IMR-90 (cell line): Measurements from ENCODE around the gene DNAI2. TPM values are rescaled to one million over a fixed set of nuclear protein-coding genes. Genes with fewer than 3 reads are reported as not detected.

ENCODE experiments used
- ATAC-seq: fragments of 200-7000 bp; cut with Tn5 transposase; 2 replicates; pipeline ENCODE4 v1.9.1; 2020; ENCODE audit warnings: low read depth, mild to moderate bottlenecking, moderate library complexity
- BruUV-seq: library from RNA; stranded (reverse); fragments of 400-500 nt; replicated peaks from 2 replicates; lab custom pipeline; 2021; lab: Mats Ljungman, UMichigan
- CTCF ChIA-PET: fragments of 300-600 bp; formaldehyde crosslinking; extraction: SDS; loops from one replicate; lab custom pipeline; 2021; ENCODE audit warnings: antibody characterized with exemption; lab: Yijun Ruan, JAX
- POLR2A ChIA-PET: fragments of 300-600 bp; sonication (Branson Sonifier 250); formaldehyde crosslinking; loops from one replicate; lab custom pipeline; 2022; ENCODE audit warnings: antibody characterized with exemption; ENCODE audit not compliant: unreplicated experiment; lab: Charles Lee
- DNase-seq: peaks from one replicate; pipeline ENCODE4 v3.0.0; 2013
- H2AFZ ChIP-seq: replicated peaks from 2 replicates; pipeline ENCODE3; 2013; ENCODE audit warnings: low read length, mild to moderate bottlenecking; ENCODE audit not compliant: poor library complexity
- H2AK5ac ChIP-seq: 2 replicates; pipeline ENCODE4 v1.6.1; 2013; ENCODE audit warnings: low read depth, low read length, inconsistent platforms
- H2AK9ac ChIP-seq: replicated peaks from 2 replicates; pipeline ENCODE3; 2013; ENCODE audit warnings: mild to moderate bottlenecking, low read depth, low read length, moderate library complexity; ENCODE audit not compliant: poor library complexity
- H2BK120ac ChIP-seq: 2 replicates; pipeline ENCODE4 v1.6.1; 2013; ENCODE audit warnings: low read depth, low read length, inconsistent platforms
- H2BK15ac ChIP-seq: 3 replicates; pipeline ENCODE4 v1.6.1; 2013; ENCODE audit warnings: low read depth, low read length, inconsistent platforms
- H2BK20ac ChIP-seq: 2 replicates; pipeline ENCODE4 v1.6.1; 2013; ENCODE audit warnings: low read depth, mild to moderate bottlenecking, inconsistent platforms, low read length, moderate library complexity
- H2BK5ac ChIP-seq: 2 replicates; pipeline ENCODE4 v1.6.1; 2013; ENCODE audit warnings: mild to moderate bottlenecking, low read depth, low read length, inconsistent platforms; ENCODE audit not compliant: poor library complexity, severe bottlenecking
- H3K14ac ChIP-seq: replicated peaks from 2 replicates; pipeline ENCODE4 v1.6.1; 2013; ENCODE audit warnings: low read depth, low read length, inconsistent platforms
- H3K18ac ChIP-seq: 2 replicates; pipeline ENCODE4 v1.6.1; 2013; ENCODE audit warnings: low read depth, low read length, control low read depth
- H3K23ac ChIP-seq: 2 replicates; pipeline ENCODE4 v1.6.1; 2013; ENCODE audit warnings: low read depth, low read length, inconsistent platforms
- H3K27ac ChIP-seq: 2 replicates; pipeline ENCODE4 v1.5.1; 2013; ENCODE audit warnings: mild to moderate bottlenecking, control low read depth, low read length; ENCODE audit not compliant: insufficient read depth
- H3K27me3 ChIP-seq: 2 replicates; pipeline ENCODE4 v1.6.1; 2013; ENCODE audit warnings: low read length; ENCODE audit not compliant: control insufficient read depth, insufficient read depth
- H3K36me3 ChIP-seq: 2 replicates; pipeline ENCODE4 v1.6.1; 2013; ENCODE audit warnings: low read length, mixed read lengths; ENCODE audit not compliant: control insufficient read depth, insufficient read depth
- H3K4ac ChIP-seq: 2 replicates; pipeline ENCODE4 v1.6.1; 2013; ENCODE audit warnings: low read depth, low read length, inconsistent platforms
- H3K4me1 ChIP-seq: 2 replicates; pipeline ENCODE4 v1.6.1; 2013; ENCODE audit warnings: low read length, mixed read lengths; ENCODE audit not compliant: control insufficient read depth, insufficient read depth
- H3K4me2 ChIP-seq: 2 replicates; pipeline ENCODE4 v1.6.1; 2013; ENCODE audit warnings: low read depth, mild to moderate bottlenecking, control low read depth, low read length, moderate library complexity
- H3K4me3 ChIP-seq: 2 replicates; pipeline ENCODE4 v1.5.1; 2013; ENCODE audit warnings: low read depth, mild to moderate bottlenecking, control low read depth, low read length, moderate library complexity; ENCODE audit not compliant: insufficient read depth
- H3K56ac ChIP-seq: 2 replicates; pipeline ENCODE4 v1.6.1; 2013; ENCODE audit warnings: low read length, inconsistent platforms; ENCODE audit not compliant: insufficient read depth; ENCODE audit errors: extremely low read depth
- H3K79me1 ChIP-seq, 2 experiments: 2 replicates each; pipeline ENCODE4 v1.6.1; 2013; ENCODE audit warnings: low read length in 2 of 2, inconsistent platforms in 1 of 2, low read depth in 1 of 2
- H3K9ac ChIP-seq: 2 replicates; pipeline ENCODE4 v1.6.1; 2013; ENCODE audit warnings: low read depth, low read length, control low read depth
- H3K9me1 ChIP-seq: 2 replicates; pipeline ENCODE4 v1.6.1; 2013; ENCODE audit warnings: low read length, inconsistent platforms; ENCODE audit not compliant: insufficient read depth
- H3K9me3 ChIP-seq: 2 replicates; pipeline ENCODE4 v1.6.1; 2013; ENCODE audit warnings: low read length; ENCODE audit not compliant: control insufficient read depth, insufficient read depth
- H4K20me1 ChIP-seq: 2 replicates; pipeline ENCODE4 v1.6.1; 2013; ENCODE audit warnings: low read length, inconsistent platforms; ENCODE audit not compliant: insufficient read depth
- H4K5ac ChIP-seq: 2 replicates; pipeline ENCODE4 v1.6.1; 2013; ENCODE audit warnings: mild to moderate bottlenecking, low read depth, low read length, control low read depth
- H4K8ac ChIP-seq, 2 experiments: 2 replicates each; pipeline ENCODE4 v1.6.1; 2013; ENCODE audit warnings: low read depth in 2 of 2, low read length in 2 of 2, control low read depth in 1 of 2, inconsistent platforms in 1 of 2
- H4K91ac ChIP-seq: 2 replicates; pipeline ENCODE4 v1.6.1; 2013; ENCODE audit warnings: low read depth, low read length, inconsistent platforms; ENCODE audit not compliant: insufficient read depth
- BHLHE40 ChIP-seq: fragments of 150-350 bp; IDR thresholded peaks from 2 replicates; pipeline ENCODE4 v1.6.1; 2016; ENCODE audit warnings: mild to moderate bottlenecking, low read depth, low read length
- CEBPB ChIP-seq: IDR thresholded peaks from 2 replicates; pipeline ENCODE4 v1.6.1; 2012; ENCODE audit warnings: low read depth, low read length, improper control_type of control experiment
- CHD1 ChIP-seq: IDR thresholded peaks from 2 replicates; pipeline ENCODE4 v1.6.1; 2012; ENCODE audit warnings: low read depth, low read length, improper control_type of control experiment
- FOS ChIP-seq: fragments of 150-350 bp; IDR thresholded peaks from 2 replicates; pipeline ENCODE4 v1.6.1; 2016; ENCODE audit warnings: low read depth, low read length
- MAFK ChIP-seq: IDR thresholded peaks from 2 replicates; pipeline ENCODE4 v1.6.1; 2012; ENCODE audit warnings: low read depth, low read length, improper control_type of control experiment
- MAZ ChIP-seq: IDR thresholded peaks from 2 replicates; pipeline ENCODE4 v1.6.1; 2012; ENCODE audit warnings: low read depth, mild to moderate bottlenecking, low read length, improper control_type of control experiment, moderate library complexity, borderline replicate concordance
- MXI1 ChIP-seq: IDR thresholded peaks from 2 replicates; pipeline ENCODE4 v1.6.1; 2012; ENCODE audit warnings: low read depth, mild to moderate bottlenecking, low read length, moderate library complexity, borderline replicate concordance
- NFE2L2 ChIP-seq: fragments of 150-350 bp; IDR thresholded peaks from 2 replicates; pipeline ENCODE4 v1.6.1; 2016; ENCODE audit warnings: low read depth, mild to moderate bottlenecking, low read length
- POLR2A ChIP-seq: IDR thresholded peaks from 2 replicates; pipeline ENCODE4 v1.6.1; 2012; ENCODE audit warnings: mild to moderate bottlenecking, low read depth, low read length
- RAD21 ChIP-seq: IDR thresholded peaks from 2 replicates; pipeline ENCODE4 v1.6.1; 2012; ENCODE audit warnings: low read length, improper control_type of control experiment
- RCOR1 ChIP-seq: IDR thresholded peaks from 2 replicates; pipeline ENCODE4 v1.6.1; 2012; ENCODE audit warnings: mild to moderate bottlenecking, low read length, improper control_type of control experiment; ENCODE audit not compliant: insufficient replicate concordance
- RFX5 ChIP-seq: IDR thresholded peaks from 2 replicates; pipeline ENCODE4 v1.8.0; 2012; ENCODE audit warnings: low read depth, mild to moderate bottlenecking, low read length, moderate library complexity
- SMC3 ChIP-seq: fragments of 150-350 bp; IDR thresholded peaks from 2 replicates; pipeline ENCODE4 v1.6.1; 2016; ENCODE audit warnings: low read depth, mild to moderate bottlenecking, antibody characterized with exemption, low read length, moderate library complexity
- WGBS, 2 experiments: methylation state at CpG; one replicate each; pipeline versions ENCODE4 v1.1.5 to v1.1.7; 2013; ENCODE audit warnings: missing lambda C conversion rate in 2 of 2; ENCODE audit not compliant: insufficient read length in 1 of 2; ENCODE audit errors: extremely low coverage in 2 of 2; 5-methylcytosine and 5-hydroxymethylcytosine counted together
- dilution Hi-C: fragments of 300-500 bp; cut with HindIII; formaldehyde crosslinking; loops from one replicate; pipeline ENCODE4 v1.14.3; 2018; ENCODE audit warnings: low sequenced_read_pairs; ENCODE audit not compliant: unreplicated experiment
- in situ Hi-C: fragments of 300-500 bp; cut with MboI; formaldehyde crosslinking; loops from 3 replicates; pipeline ENCODE4 v1.14.3; 2019; ENCODE audit warnings: low sequenced_read_pairs, inconsistent platforms, mixed read lengths
- intact Hi-C: fragments of 100-400 bp; cut with micrococcal nuclease; formaldehyde crosslinking; loops from 2 replicates; pipeline ENCODE4 v1.10.0; 2022
- polyA plus RNA-seq, 3 experiments: library from polyadenylated mRNA; depleted of rRNA; stranded (reverse); fragments of >200 nt; gene quantifications; 2 replicates each; pipeline ENCODE4 v1.2.3, GENCODE V29; 2012; ENCODE audit warnings: low replicate concordance in 1 of 3
- total RNA-seq: library from RNA; depleted of rRNA; stranded (reverse); fragments of >200 nt; gene quantifications from 2 replicates; pipeline ENCODE4 v1.2.3, GENCODE V29; 2012
- TF ChIP-seq, protein P1 (sequence below): conservative IDR thresholded peaks from 2 replicates; pipeline ENCODE4 v1.5.1; 2012; ENCODE audit warnings: mild to moderate bottlenecking, low read depth, low read length, improper control_type of control experiment
- TF ChIP-seq, protein P2 (sequence below): fragments of 150-350 bp; IDR thresholded peaks from 2 replicates; pipeline ENCODE4 v1.6.1; 2016; ENCODE audit warnings: low read depth, mild to moderate bottlenecking, low read length, moderate library complexity, borderline replicate concordance
- TF ChIP-seq, protein P3 (sequence below): fragments of 150-350 bp; IDR thresholded peaks from 2 replicates; pipeline ENCODE4 v1.6.1; 2017; ENCODE audit warnings: mild to moderate bottlenecking, antibody characterized with exemption, low read length, low read depth

The DNAI2 gene
- total and polyA plus RNA-seq, 2 of the 4 experiments (the other 2 are of a cell fraction): not detected

DNA sequence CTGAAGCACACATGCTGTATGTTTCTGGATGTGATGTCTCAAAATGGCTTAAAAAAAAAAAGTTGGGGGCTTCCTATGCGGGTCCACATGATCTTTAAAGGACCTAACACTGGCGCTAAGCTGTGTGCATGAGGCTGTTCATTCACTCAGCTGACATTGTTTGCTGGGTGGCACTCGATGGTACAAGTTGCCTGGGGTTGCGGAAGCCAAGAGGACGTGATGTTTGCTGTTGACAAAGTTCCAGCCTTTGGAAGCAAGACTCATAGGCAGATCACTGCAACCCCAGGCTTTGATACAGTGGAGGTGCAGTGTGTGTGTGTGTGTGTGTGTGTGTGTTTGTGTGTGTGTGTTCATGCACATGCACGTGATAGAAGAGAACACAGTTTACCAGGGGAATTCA lies 29.5 kb upstream of the DNAI2 start:
- no peak for ATAC-seq
- POLR2A ChIA-PET: no interaction called here

More for the DNA sequence above, 29.5 kb upstream of the DNAI2 start:
- H2AFZ ChIP-seq: no peak overlapping the region
- H2AK5ac ChIP-seq: no peak overlapping the region
- no peaks in the 10 kb centered on the region for H3K4me1 ChIP-seq
- no peak overlapping the region for H3K14ac ChIP-seq
- no peaks in the 10 kb centered on the region for H3K36me3 ChIP-seq
- dilution Hi-C loops: no loop called here
- no peak overlapping the region for H3K4me2 ChIP-seq
- no peak overlapping the region for H2BK20ac ChIP-seq
- H4K5ac ChIP-seq: no peak overlapping the region
- H3K56ac ChIP-seq: no peak overlapping the region
- no peaks in the 10 kb centered on the region for H3K27me3 ChIP-seq
- no peaks in the 10 kb centered on the region for H4K20me1 ChIP-seq
- CTCF ChIA-PET: no interaction called here
- no peaks in the 10 kb centered on the region for H3K79me1 ChIP-seq
- no peak overlapping the region for H3K4me3 ChIP-seq
- TF ChIP-seq, protein P1, sequence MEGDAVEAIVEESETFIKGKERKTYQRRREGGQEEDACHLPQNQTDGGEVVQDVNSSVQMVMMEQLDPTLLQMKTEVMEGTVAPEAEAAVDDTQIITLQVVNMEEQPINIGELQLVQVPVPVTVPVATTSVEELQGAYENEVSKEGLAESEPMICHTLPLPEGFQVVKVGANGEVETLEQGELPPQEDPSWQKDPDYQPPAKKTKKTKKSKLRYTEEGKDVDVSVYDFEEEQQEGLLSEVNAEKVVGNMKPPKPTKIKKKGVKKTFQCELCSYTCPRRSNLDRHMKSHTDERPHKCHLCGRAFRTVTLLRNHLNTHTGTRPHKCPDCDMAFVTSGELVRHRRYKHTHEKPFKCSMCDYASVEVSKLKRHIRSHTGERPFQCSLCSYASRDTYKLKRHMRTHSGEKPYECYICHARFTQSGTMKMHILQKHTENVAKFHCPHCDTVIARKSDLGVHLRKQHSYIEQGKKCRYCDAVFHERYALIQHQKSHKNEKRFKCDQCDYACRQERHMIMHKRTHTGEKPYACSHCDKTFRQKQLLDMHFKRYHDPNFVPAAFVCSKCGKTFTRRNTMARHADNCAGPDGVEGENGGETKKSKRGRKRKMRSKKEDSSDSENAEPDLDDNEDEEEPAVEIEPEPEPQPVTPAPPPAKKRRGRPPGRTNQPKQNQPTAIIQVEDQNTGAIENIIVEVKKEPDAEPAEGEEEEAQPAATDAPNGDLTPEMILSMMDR: no peak
- no peak for TF ChIP-seq RCOR1
- TF ChIP-seq, protein P2, sequence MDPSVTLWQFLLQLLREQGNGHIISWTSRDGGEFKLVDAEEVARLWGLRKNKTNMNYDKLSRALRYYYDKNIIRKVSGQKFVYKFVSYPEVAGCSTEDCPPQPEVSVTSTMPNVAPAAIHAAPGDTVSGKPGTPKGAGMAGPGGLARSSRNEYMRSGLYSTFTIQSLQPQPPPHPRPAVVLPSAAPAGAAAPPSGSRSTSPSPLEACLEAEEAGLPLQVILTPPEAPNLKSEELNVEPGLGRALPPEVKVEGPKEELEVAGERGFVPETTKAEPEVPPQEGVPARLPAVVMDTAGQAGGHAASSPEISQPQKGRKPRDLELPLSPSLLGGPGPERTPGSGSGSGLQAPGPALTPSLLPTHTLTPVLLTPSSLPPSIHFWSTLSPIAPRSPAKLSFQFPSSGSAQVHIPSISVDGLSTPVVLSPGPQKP: no peak
- TF ChIP-seq RFX5: no peak
- TF ChIP-seq SMC3: no peak
- TF ChIP-seq FOS: no peak
- no peak for TF ChIP-seq BHLHE40
- TF ChIP-seq RAD21: no peak
- no peak for TF ChIP-seq MAZ
- TF ChIP-seq, protein P3, sequence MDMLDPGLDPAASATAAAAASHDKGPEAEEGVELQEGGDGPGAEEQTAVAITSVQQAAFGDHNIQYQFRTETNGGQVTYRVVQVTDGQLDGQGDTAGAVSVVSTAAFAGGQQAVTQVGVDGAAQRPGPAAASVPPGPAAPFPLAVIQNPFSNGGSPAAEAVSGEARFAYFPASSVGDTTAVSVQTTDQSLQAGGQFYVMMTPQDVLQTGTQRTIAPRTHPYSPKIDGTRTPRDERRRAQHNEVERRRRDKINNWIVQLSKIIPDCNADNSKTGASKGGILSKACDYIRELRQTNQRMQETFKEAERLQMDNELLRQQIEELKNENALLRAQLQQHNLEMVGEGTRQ: no peak
- no peak for TF ChIP-seq MXI1
- TF ChIP-seq CEBPB: no peak
- TF ChIP-seq CHD1: no peak
- TF ChIP-seq NFE2L2: no peak
- TF ChIP-seq POLR2A: no peak
- TF ChIP-seq MAFK: no peak
- no peak overlapping the region for H3K18ac ChIP-seq
- no TSS peak for BruUV-seq
- H3K23ac ChIP-seq: no peak overlapping the region
- no peak overlapping the region for H4K8ac ChIP-seq
- intact Hi-C loops: no loop called here
- no peak overlapping the region for H3K27ac ChIP-seq
- H2AK9ac ChIP-seq: no peak overlapping the region
- in situ Hi-C loops: no loop called here
- H4K91ac ChIP-seq: no peak overlapping the region
- no peak overlapping the region for H3K9ac ChIP-seq
- no peak overlapping the region for H2BK120ac ChIP-seq
- H3K4ac ChIP-seq: no peak overlapping the region
- H2BK5ac ChIP-seq: no peak overlapping the region
- 72% methylated on average over 2 of the region's 6 CpGs; no CpG with 5 or more reads in 1 of the 2 experiments for WGBS, 2 experiments
- DNase-seq: no peak
- no peaks in the 10 kb centered on the region for H3K9me1 ChIP-seq
- no peaks in the 10 kb centered on the region for H3K9me3 ChIP-seq
- H2BK15ac ChIP-seq: no peak overlapping the region
